Measurements from ENCODE around the gene FAM163A.

GRCh38 chr1:179750630-179751029 is 7.5 kb downstream of the FAM163A start:
- TF ChIP-seq CTCF (IDR thresholded peaks at IDR 0.05) (no peak), POLR2A (IDR thresholded peaks at IDR 0.05) (no peak), POLR2AphosphoS5 (IDR thresholded peaks at IDR 0.05) (no peak)

All from prostate gland (tissue), 2 donors.